Ascending aorta (tissue), 2 donors: Measurements from ENCODE around the gene MEIS3. TPM values are rescaled to one million over a fixed set of nuclear protein-coding genes. Genes with fewer than 3 reads are reported as not detected.
"Not testable (repeated sequence)": the region's sequence is repeated elsewhere in the genome, so short reads cannot be mapped to it uniquely, and the experiment has no call there.

ENCODE experiments used
- DNase-seq, 2 donors: peaks; one replicate each; pipeline ENCODE4 v3.0.0-alpha.2; 2019; ENCODE audit warnings: low spot score in 2 of 2
- H3K27ac ChIP-seq, 2 donors: fragments of 200-600 bp; sonication (generic); one replicate each; pipeline ENCODE4 v1.5.1; 2016 to 2017; ENCODE audit warnings: mild to moderate bottlenecking in 1 of 2
- H3K27me3 ChIP-seq: fragments of 200-600 bp; sonication (generic); one replicate; pipeline ENCODE4 v1.5.1; 2017
- H3K36me3 ChIP-seq, 2 donors: fragments of 200-600 bp; sonication (generic); one replicate each; pipeline ENCODE4 v1.5.1; 2016
- H3K4me1 ChIP-seq, 2 donors: fragments of 200-600 bp; sonication (generic); one replicate each; pipeline ENCODE4 v1.5.1; 2016 to 2017; ENCODE audit warnings: mild to moderate bottlenecking in 1 of 2
- H3K4me3 ChIP-seq, 2 donors: fragments of 200-600 bp; sonication (generic); one replicate each; pipeline ENCODE4 v1.5.1; 2016 to 2017; ENCODE audit warnings: mild to moderate bottlenecking in 1 of 2
- H3K9me3 ChIP-seq, 2 donors: fragments of 200-600 bp; sonication (generic); one replicate each; pipeline ENCODE4 v1.5.1; 2016
- CTCF ChIP-seq, 3 experiments: fragments of 200-600 bp in 2 of 3; fragments of 450-650 bp in 1 of 3; sonication (generic) in 2 of 3; IDR thresholded peaks; one replicate each; pipeline ENCODE4 v1.5.1; 2016 to 2019; ENCODE audit warnings: antibody characterized with exemption in 3 of 3, mild to moderate bottlenecking in 1 of 3, moderate library complexity in 1 of 3
- intact Hi-C: fragments of 100-400 bp; cut with DNase I; formaldehyde crosslinking; loops from one replicate; pipeline ENCODE4 v1.15.1; 2023
- total RNA-seq: library from RNA; depleted of rRNA; stranded (reverse); fragments of >200 nt; gene quantifications from one replicate; pipeline ENCODE4 v1.1.0, GENCODE V29; 2016

Gene MEIS3
- total RNA-seq, 1 donor from 2014 or later, result 28.6 TPM

DNA sequence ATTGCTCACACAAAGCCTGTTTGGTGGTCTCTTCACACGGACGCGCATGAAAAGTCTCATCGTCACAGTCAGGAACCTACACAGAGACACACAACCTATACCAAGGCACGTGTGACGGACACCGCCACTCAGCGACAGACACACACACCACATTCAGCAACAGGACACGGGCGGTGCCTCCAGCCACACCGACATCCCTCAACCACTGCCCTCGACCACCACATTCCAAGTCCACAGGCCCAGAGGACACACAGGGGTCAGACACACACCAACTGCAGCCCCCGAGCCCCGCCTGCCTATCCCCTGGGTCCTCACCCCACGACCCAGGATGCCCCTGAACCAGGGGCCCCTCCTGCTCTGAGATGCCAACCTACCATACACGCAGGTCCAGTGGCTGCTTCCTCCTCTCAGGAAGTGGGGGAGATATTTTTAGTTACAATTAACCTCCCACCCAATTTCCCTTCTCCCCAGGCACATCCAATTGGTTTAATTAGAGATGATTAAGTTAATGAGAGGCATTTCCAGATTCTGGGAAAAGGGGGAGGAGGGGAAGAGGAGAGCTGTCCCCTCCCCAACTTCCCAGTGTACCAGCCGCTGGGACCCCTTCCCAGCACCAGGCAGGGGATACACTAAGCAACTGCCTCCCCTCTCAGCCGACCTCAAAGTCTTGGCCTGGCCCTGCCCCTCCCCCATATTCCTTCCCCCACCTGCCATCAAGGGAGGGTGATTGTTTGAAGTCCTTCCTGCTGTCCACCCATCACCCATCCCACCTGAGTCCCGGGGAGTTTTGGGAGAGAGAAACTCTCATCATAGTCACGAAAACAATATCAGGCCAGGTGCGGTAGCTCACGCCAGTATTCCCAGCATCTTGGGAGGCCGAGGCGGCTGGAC, 20.4 kb downstream of the MEIS3 start:
- Histone ChIP-seq H3K9me3 (no peaks in the 10 kb centered on the region), H3K27me3 (no peaks in the 10 kb centered on the region), H3K36me3 (no peaks in the 10 kb centered on the region), H3K27ac (no peak overlapping the region), H3K4me1 (no peaks in the 10 kb centered on the region), H3K4me3 (no peak overlapping the region)
- no peak for TF ChIP-seq CTCF (IDR thresholded peaks at IDR 0.05)
- intact Hi-C loops, result no loop called here
- no peak for DNase-seq

DNA sequence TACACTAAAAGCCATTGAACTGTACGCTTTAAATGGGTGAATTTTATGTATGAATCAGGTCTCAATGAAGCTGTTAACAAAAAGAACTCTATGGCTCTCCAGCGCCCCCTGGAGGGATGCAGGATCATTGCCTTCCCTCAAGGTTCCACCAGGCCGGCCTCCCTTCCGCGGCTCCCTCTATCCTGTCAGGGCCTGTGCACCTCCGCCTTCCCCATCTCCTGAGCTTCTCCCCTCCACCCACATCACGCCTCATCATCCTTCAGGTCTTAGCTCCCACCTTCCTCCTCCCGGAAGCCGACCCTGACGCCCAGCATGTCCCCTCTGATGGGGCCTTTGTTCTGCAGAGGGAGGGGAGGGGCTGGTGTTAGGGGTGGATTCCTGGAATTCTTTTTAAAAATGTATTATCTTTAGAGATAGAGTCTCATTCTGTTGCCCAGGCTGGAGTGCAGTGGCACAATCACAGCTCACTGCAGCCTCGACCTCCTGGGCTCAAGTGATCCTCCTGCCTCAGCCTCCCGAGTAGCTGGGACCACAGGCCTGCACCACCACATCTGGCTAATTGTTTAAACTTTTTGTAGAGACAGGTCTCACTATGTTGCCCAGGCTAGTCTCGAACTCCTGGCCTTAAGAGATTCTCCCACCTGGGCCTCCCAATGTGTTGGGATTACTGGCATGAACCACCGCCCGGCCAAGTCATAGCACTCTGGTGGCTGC, 27.7 kb downstream of the MEIS3 start:
- no peaks in the 10 kb centered on the region for H3K4me1 ChIP-seq
- intact Hi-C loops, result loop anchor here (1.0 kb wide), 1 partner anchor 95 kb away; no protein-coding TSS in a partner anchor
- peak in 1 of 2 donors; percentile 80 for DNase-seq

DNA sequence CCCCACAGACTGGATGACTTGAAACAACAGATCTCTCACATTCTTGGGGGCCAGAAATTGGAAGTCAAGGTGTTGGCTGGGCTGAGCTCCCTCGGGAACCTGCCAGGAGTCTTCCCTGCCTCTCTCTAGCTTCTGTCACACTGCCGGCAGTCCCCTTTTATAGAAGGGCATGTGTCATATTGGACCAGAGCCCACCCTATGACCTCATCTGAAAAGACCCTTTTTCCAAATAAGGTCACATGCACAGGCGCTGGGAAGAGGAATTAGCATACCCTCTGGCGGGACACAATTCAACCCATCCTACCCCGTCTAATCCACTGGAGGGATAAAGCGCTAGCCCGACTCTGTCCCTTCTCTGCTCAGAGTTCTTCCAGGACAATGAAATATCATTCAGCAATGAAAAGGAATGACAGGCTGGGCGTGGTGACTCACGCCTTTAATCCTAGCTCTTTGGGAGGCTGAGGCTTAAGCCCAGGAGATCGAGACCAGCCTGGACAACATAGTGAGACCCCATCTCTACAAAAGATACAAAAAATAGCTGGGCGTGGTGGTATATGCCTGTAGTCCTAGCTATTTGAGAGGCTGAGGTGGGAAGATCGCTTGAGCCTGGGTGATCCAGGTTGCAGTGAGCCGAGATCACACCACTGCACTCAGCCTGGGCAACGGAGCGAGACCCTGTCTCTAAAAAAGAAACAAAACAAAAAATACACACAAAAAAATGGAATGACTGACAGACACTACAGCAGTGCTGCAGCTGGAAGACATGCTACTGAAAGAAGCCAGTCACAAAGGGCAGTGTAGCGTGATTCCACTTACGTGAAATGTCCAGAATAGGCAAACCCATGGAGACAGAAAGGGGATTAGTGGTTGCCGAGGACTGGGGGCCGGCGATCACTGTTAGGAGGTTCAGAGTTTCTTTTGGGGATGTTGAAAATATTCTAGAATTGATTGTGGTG, 28.5 kb downstream of the MEIS3 start:
- Histone ChIP-seq H3K36me3 (no peaks in the 10 kb centered on the region), H3K4me1 (no peaks in the 10 kb centered on the region), H3K4me3 (no peak overlapping the region), H3K9me3 (no peaks in the 10 kb centered on the region), H3K27ac (no peak overlapping the region), H3K27me3 (no peaks in the 10 kb centered on the region)
- TF ChIP-seq CTCF (IDR thresholded peaks at IDR 0.05), result no peak
- intact Hi-C loops, result loop anchor here (1.0 kb wide), 1 partner anchor 95 kb away; no protein-coding TSS in a partner anchor
- DNase-seq, result no peak

More for the DNA sequence above, 27.7 kb downstream of the MEIS3 start:
- H3K36me3 ChIP-seq, result no peaks in the 10 kb centered on the region
- TF ChIP-seq CTCF (IDR thresholded peaks at IDR 0.05), result peak; percentile 64 to 85 (median 80)
- H3K9me3 ChIP-seq, result no peaks in the 10 kb centered on the region
- H3K27ac ChIP-seq, result no peak overlapping the region
- H3K4me3 ChIP-seq, result no peak overlapping the region
- no peaks in the 10 kb centered on the region for H3K27me3 ChIP-seq

GRCh38 chr19:47389150-47389556, 30.2 kb downstream of the MEIS3 start:
- no peak overlapping the region for H3K4me3 ChIP-seq

DNA sequence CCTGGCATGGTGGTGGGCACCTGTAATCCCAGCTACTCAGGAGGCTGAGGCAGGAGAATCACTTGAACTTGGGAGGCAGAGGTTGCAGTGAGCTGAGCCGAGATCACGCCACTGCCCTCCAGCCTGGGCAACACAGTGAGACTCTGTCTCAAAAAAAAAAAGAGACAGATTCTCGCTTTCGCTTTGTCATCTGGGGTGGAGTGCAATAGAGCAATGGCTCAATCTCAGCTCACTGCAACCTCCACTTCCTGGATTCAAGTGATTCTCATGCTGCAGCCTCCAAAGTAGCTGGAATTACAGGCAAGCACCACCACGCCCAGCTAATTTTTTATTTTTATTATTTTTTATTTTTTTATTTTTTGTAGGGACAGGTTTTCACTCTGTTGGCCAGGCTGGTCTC, 30.6 kb downstream of the MEIS3 start:
- intact Hi-C loops, H3K9me3 ChIP-seq, H3K36me3 ChIP-seq, H3K4me1 ChIP-seq, H3K27me3 ChIP-seq, H3K27ac ChIP-seq, DNase-seq, H3K4me3 ChIP-seq: not testable (repeated sequence)

More at GRCh38 chr19:47389150-47389556, 30.2 kb downstream of the MEIS3 start:
- Histone ChIP-seq H3K27ac (no peak overlapping the region), H3K27me3 (no peaks in the 10 kb centered on the region), H3K4me1 (no peaks in the 10 kb centered on the region), H3K36me3 (no peaks in the 10 kb centered on the region), H3K9me3 (no peaks in the 10 kb centered on the region)
- peak in 1 of 2 donors; percentile 72 for DNase-seq
- no peak for TF ChIP-seq CTCF (IDR thresholded peaks at IDR 0.05)
- intact Hi-C loops, result no loop called here

DNA sequence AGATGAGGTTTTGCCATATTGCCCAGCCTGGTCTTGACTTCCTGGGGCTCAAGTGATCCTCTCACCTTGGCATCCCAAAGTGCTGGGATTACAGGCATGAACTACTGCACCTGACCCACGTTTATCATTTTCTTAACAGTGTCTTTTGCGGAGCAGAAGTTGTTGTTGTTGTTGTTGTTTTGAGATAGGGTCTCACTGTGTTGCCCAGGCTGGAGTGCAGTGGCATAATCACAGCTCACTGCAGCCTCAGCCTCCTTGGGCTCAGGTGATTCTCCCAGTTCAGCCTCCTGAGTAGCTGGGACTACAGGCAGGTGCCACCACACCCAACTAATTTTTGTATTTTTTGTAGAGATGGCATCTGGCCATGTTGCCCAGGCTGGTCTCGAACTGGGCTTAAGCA, 31.7 kb downstream of the MEIS3 start:
- intact Hi-C loops, DNase-seq, H3K4me3 ChIP-seq, H3K27ac ChIP-seq, H3K27me3 ChIP-seq, H3K9me3 ChIP-seq, H3K36me3 ChIP-seq, H3K4me1 ChIP-seq: not testable (repeated sequence)

DNA sequence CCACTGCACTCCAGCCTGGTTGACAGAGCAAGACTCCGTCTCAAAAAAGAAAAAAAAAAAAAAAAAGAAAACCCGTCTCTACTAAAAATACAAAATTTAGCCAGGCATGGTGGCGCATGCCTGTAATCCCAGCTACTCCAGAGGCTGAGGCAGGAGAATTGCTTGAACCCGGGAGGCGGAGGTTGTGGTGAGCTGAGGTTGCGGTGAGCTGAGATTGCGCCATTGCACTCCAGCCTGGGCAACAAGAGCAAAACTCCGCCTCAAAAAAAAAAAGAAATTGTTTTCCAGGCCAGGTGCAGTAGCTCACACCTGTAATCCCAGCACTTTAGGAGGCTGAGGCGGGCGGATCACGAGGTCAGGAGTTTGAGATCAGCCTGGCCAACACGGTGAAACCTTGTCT, 32.7 kb downstream of the MEIS3 start:
- H3K4me3 ChIP-seq, H3K4me1 ChIP-seq, H3K9me3 ChIP-seq, H3K27me3 ChIP-seq, intact Hi-C loops, DNase-seq, H3K36me3 ChIP-seq, H3K27ac ChIP-seq: not testable (repeated sequence)

DNA sequence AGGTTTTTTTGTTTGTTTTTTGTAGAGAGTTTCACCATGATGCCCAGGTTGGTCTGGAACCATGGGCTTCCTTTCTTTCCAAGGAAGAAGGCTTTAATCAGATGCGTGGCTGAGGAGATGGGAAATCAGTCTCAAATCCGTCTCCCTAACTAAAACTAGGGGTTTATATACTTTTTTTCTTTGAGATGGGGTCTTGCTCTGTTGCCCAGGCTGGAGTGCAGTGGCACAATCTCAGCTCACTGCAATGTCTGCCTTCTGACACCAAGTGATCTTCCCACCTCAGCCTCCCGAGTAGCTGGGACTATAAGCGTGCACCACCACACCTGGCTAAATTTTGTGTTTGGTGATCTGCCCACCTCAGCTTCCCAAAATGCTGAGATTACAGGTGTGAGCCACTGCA, 34.8 kb downstream of the MEIS3 start:
- H3K4me1 ChIP-seq, H3K27ac ChIP-seq, intact Hi-C loops, H3K27me3 ChIP-seq, H3K4me3 ChIP-seq, DNase-seq, H3K9me3 ChIP-seq: not testable (repeated sequence)
- peaks cover 26 to 30% of the 10 kb centered on the region in 2 donors for H3K36me3 ChIP-seq

- H3K27me3 ChIP-seq, DNase-seq, H3K27ac ChIP-seq, intact Hi-C loops, H3K4me3 ChIP-seq, H3K9me3 ChIP-seq, H3K4me1 ChIP-seq: not testable (repeated sequence)
- peaks cover 31 to 36% of the 10 kb centered on the region in 2 donors for H3K36me3 ChIP-seq
Observed at GRCh38 chr19:47383890-47384289, 35.4 kb downstream of the MEIS3 start.
